ENCODE measurements around the gene CGN.

CGN gene

DNA sequence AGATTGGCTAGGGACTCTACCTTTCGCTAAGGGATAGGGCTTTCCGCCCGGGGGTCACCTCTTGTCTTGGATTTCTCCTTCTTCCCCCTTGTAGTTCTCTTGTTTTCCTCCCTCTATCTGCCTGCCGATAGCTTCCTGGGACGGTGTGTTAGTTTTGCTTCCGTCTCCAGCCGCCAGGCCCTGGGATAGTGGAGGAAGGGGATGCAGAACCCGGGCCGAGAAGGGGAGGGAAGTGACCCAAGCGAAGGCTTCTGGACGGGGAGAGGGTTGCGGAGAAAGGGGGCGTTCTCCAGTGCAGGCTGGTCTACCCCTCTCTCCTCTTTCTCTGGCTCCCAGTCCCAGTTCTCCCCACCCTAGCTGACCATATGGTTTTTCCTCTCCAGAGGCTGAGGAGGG lies 29.8 kb downstream of the CGN start:
- H3K79me2 ChIP-seq (ENCODE audit: insufficient read depth, low read length) = no peaks in the 10 kb centered on the region
- no peaks in the 10 kb centered on the region for H3K9me3 ChIP-seq (ENCODE audit: low read length)
- H2AFZ ChIP-seq (ENCODE audit: low read length) = no peak overlapping the region
- peak overlapping the region; percentile 73 for H3K4me3 ChIP-seq (ENCODE audit: low read depth, low read length, poor library complexity, severe bottlenecking)
- TF ChIP-seq, protein P1, sequence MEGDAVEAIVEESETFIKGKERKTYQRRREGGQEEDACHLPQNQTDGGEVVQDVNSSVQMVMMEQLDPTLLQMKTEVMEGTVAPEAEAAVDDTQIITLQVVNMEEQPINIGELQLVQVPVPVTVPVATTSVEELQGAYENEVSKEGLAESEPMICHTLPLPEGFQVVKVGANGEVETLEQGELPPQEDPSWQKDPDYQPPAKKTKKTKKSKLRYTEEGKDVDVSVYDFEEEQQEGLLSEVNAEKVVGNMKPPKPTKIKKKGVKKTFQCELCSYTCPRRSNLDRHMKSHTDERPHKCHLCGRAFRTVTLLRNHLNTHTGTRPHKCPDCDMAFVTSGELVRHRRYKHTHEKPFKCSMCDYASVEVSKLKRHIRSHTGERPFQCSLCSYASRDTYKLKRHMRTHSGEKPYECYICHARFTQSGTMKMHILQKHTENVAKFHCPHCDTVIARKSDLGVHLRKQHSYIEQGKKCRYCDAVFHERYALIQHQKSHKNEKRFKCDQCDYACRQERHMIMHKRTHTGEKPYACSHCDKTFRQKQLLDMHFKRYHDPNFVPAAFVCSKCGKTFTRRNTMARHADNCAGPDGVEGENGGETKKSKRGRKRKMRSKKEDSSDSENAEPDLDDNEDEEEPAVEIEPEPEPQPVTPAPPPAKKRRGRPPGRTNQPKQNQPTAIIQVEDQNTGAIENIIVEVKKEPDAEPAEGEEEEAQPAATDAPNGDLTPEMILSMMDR (IDR thresholded peaks at IDR 0.05; ENCODE audit: low read length) = no peak
- TF ChIP-seq EZH2 (IDR thresholded peaks at IDR 0.05; ENCODE audit: borderline replicate concordance, low read length) = no peak
- no peaks in the 10 kb centered on the region for H3K9me2 ChIP-seq (ENCODE audit: low read depth, low read length)
- peak overlapping the region; percentile 69 for H3K4me2 ChIP-seq (ENCODE audit: low read length)
- H3K36me3 ChIP-seq (ENCODE audit: insufficient read depth, low read length) = no peaks in the 10 kb centered on the region
- peak overlapping the region; percentile 63; the same call in 1 of the 2 replicates for H3K9ac ChIP-seq (ENCODE audit: low read length)
- H3K27ac ChIP-seq (ENCODE audit: low read depth, low read length, poor library complexity, severe bottlenecking) = no peak overlapping the region
- peaks cover 22% of the 10 kb centered on the region for H3K4me1 ChIP-seq (ENCODE audit: insufficient read depth, low read length, severe bottlenecking)
- no peaks in the 10 kb centered on the region for H3F3A ChIP-seq (ENCODE audit: insufficient read depth, low read length)
- H3K27me3 ChIP-seq (ENCODE audit: insufficient read depth, low read length) = no peaks in the 10 kb centered on the region
- H4K20me1 ChIP-seq (ENCODE audit: insufficient read depth, low read length) = no peaks in the 10 kb centered on the region

DNA sequence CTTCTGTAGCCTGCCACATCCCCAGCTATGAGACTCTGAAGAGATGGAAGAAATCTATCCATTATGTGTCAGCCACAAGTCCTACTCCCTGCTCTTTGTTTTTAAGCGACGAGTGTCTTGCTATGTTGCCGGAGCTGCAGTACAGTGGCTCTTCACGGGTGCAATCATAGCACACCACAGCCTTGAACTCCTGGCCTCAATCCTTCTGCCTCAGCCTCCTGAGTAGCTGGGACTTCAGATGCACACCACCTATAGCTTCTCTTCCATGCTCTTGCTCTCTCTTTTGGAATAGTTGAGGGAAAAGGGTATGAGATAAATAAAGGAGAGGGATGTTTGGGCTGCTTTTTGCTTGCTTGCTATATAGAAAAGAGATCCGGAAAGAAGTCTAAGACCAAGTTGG lies 30.6 kb downstream of the CGN start:
- no peak overlapping the region for H3K27ac ChIP-seq (ENCODE audit: low read depth, low read length, poor library complexity, severe bottlenecking)
- no peaks in the 10 kb centered on the region for H3K27me3 ChIP-seq (ENCODE audit: insufficient read depth, low read length)
- H4K20me1 ChIP-seq (ENCODE audit: insufficient read depth, low read length) = no peaks in the 10 kb centered on the region
- H3F3A ChIP-seq (ENCODE audit: insufficient read depth, low read length) = no peaks in the 10 kb centered on the region
- H2AFZ ChIP-seq (ENCODE audit: low read length) = no peak overlapping the region
- no peaks in the 10 kb centered on the region for H3K79me2 ChIP-seq (ENCODE audit: insufficient read depth, low read length)
- no peak overlapping the region for H3K4me3 ChIP-seq (ENCODE audit: low read depth, low read length, poor library complexity, severe bottlenecking)
- no peaks in the 10 kb centered on the region for H3K36me3 ChIP-seq (ENCODE audit: insufficient read depth, low read length)
- no peak overlapping the region; the same call in 1 of the 2 replicates for H3K9ac ChIP-seq (ENCODE audit: low read length)
- H3K9me3 ChIP-seq (ENCODE audit: low read length) = no peaks in the 10 kb centered on the region
- H3K4me2 ChIP-seq (ENCODE audit: low read length) = peak overlapping the region; percentile 69; the same call in 1 of the 2 replicates
- H3K4me1 ChIP-seq (ENCODE audit: insufficient read depth, low read length, severe bottlenecking) = peaks cover 22% of the 10 kb centered on the region
- no peaks in the 10 kb centered on the region for H3K9me2 ChIP-seq (ENCODE audit: low read depth, low read length)
- no peak for TF ChIP-seq EZH2 (IDR thresholded peaks at IDR 0.05; ENCODE audit: borderline replicate concordance, low read length)
- TF ChIP-seq, protein P1 (IDR thresholded peaks at IDR 0.05; ENCODE audit: low read length) = no peak

DNA sequence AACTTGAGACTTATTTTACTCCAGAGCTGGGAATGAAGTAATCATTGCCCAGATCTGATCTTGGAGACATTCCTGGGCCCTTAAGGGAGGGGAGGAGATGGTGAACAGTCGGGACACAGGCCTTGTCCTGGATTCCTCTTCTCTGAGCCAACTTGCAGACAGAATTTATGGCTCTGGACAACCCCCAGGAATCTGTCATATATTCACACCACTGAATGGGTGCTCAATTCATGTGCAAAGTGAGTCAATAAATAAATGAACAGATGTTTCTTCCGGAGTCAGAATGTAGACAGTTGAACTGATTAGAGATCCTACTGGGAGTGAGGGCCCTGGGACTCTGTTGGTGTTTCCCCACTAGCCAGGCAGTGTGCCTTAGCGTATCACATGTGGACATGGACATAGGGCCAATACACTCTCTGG lies 31.5 kb downstream of the CGN start:
- Histone ChIP-seq H3K4me3 (ENCODE audit: low read depth, low read length, poor library complexity, severe bottlenecking) (no peak overlapping the region), H4K20me1 (ENCODE audit: insufficient read depth, low read length) (no peaks in the 10 kb centered on the region), H3K27ac (ENCODE audit: low read depth, low read length, poor library complexity, severe bottlenecking) (no peak overlapping the region), H2AFZ (ENCODE audit: low read length) (no peak overlapping the region), H3K36me3 (ENCODE audit: insufficient read depth, low read length) (no peaks in the 10 kb centered on the region), H3K9me3 (ENCODE audit: low read length) (no peaks in the 10 kb centered on the region), H3K4me2 (ENCODE audit: low read length) (no peak overlapping the region), H3K27me3 (ENCODE audit: insufficient read depth, low read length) (no peaks in the 10 kb centered on the region), H3K9ac (ENCODE audit: low read length) (no peak overlapping the region), H3F3A (ENCODE audit: insufficient read depth, low read length) (no peaks in the 10 kb centered on the region), H3K4me1 (ENCODE audit: insufficient read depth, low read length, severe bottlenecking) (peaks cover 22% of the 10 kb centered on the region), H3K79me2 (ENCODE audit: insufficient read depth, low read length) (no peaks in the 10 kb centered on the region), H3K9me2 (ENCODE audit: low read depth, low read length) (no peaks in the 10 kb centered on the region)
- TF ChIP-seq EZH2 (IDR thresholded peaks at IDR 0.05; ENCODE audit: borderline replicate concordance, low read length) = no peak
- TF ChIP-seq, protein P1 (IDR thresholded peaks at IDR 0.05; ENCODE audit: low read length) = no peak
